Mesothelial cell of epicardium (in vitro differentiated cells): Measurements from ENCODE around the gene ANO10. TPM values are rescaled to one million over a fixed set of nuclear protein-coding genes. Genes with fewer than 3 reads are reported as not detected.
"Not testable (repeated sequence)": the region's sequence is repeated elsewhere in the genome, so short reads cannot be mapped to it uniquely, and the experiment has no call there.

Experiments used
- DNase-seq, 2 experiments: peaks; one replicate each; pipeline ENCODE4 v3.0.0; 2021; ENCODE audit warnings: low spot score in 2 of 2; ENCODE audit not compliant: unreplicated experiment in 2 of 2
- H3K27ac Mint-ChIP-seq: 2 replicates; pipeline ENCODE4 v1.8.0; 2021; ENCODE audit warnings: mixed read lengths
- H3K27me3 Mint-ChIP-seq: 2 replicates; pipeline ENCODE4 v1.8.0; 2021; ENCODE audit warnings: low read depth, mixed read lengths
- H3K36me3 Mint-ChIP-seq: 2 replicates; pipeline ENCODE4 v1.8.0; 2021; ENCODE audit warnings: mixed read lengths
- H3K4me1 Mint-ChIP-seq: 2 replicates; pipeline ENCODE4 v1.8.0; 2021; ENCODE audit warnings: mixed read lengths
- H3K4me3 Mint-ChIP-seq: 2 replicates; pipeline ENCODE4 v1.8.0; 2021; ENCODE audit warnings: mild to moderate bottlenecking, moderate library complexity, mixed read lengths
- H3K9me3 Mint-ChIP-seq: 2 replicates; pipeline ENCODE4 v1.8.0; 2021; ENCODE audit warnings: mixed read lengths
- CTCF ChIP-seq: fragments of 200-600 bp; sonication (generic); IDR thresholded peaks from one replicate; pipeline ENCODE4 v1.5.0; 2021; ENCODE audit warnings: antibody characterized with exemption; ENCODE audit not compliant: unreplicated experiment
- total RNA-seq: library from RNA; stranded (reverse); gene quantifications from 3 replicates; pipeline ENCODE4 v1.2.1, GENCODE V29; 2021

The ANO10 gene
- total RNA-seq, 1 donor from 2014 or later: 29.8 TPM

- H3K4me3 Mint-ChIP-seq: no peak overlapping the region
- H3K27me3 Mint-ChIP-seq: no peaks in the 10 kb centered on the region
- H3K4me1 Mint-ChIP-seq: no peaks in the 10 kb centered on the region
- no peak for TF ChIP-seq CTCF
- DNase-seq: no peak
- no peaks in the 10 kb centered on the region for H3K36me3 Mint-ChIP-seq
- H3K27ac Mint-ChIP-seq: no peak overlapping the region
- peaks cover 10% of the 10 kb centered on the region for H3K9me3 Mint-ChIP-seq
These were observed 7.8 kb downstream of the ANO10 start for GRCh38 chr3:43613976-43614375.

- TF ChIP-seq CTCF: no peak
- H3K36me3 Mint-ChIP-seq: no peaks in the 10 kb centered on the region
- H3K9me3 Mint-ChIP-seq: peaks cover 10% of the 10 kb centered on the region
- DNase-seq: no peak
- H3K4me3 Mint-ChIP-seq: no peak overlapping the region
- H3K27me3 Mint-ChIP-seq: no peaks in the 10 kb centered on the region
- H3K4me1 Mint-ChIP-seq: no peaks in the 10 kb centered on the region
- H3K27ac Mint-ChIP-seq: no peak overlapping the region
These were observed 9.4 kb downstream of the ANO10 start for GRCh38 chr3:43612419-43612818.

GRCh38 chr3:43609406-43609805 is 12.4 kb downstream of the ANO10 start:
- Mint-ChIP-seq H3K4me3 (no peak overlapping the region), H3K4me1 (no peaks in the 10 kb centered on the region), H3K27ac (no peak overlapping the region), H3K27me3 (no peaks in the 10 kb centered on the region), H3K36me3 (peaks cover 3% of the 10 kb centered on the region), H3K9me3 (peaks cover 9% of the 10 kb centered on the region)
- DNase-seq: no peak
- no peak for TF ChIP-seq CTCF

GRCh38 chr3:43608751-43609150 is 13.1 kb downstream of the ANO10 start:
- H3K27me3 Mint-ChIP-seq: no peaks in the 10 kb centered on the region
- H3K27ac Mint-ChIP-seq: no peak overlapping the region
- H3K9me3 Mint-ChIP-seq: peaks cover 2% of the 10 kb centered on the region
- no peak overlapping the region for H3K4me3 Mint-ChIP-seq
- no peaks in the 10 kb centered on the region for H3K4me1 Mint-ChIP-seq
- no peak for TF ChIP-seq CTCF
- DNase-seq: no peak
- peaks cover 4% of the 10 kb centered on the region for H3K36me3 Mint-ChIP-seq

- TF ChIP-seq CTCF: no peak
- no peak overlapping the region for H3K4me3 Mint-ChIP-seq
- peaks cover 17% of the 10 kb centered on the region for H3K36me3 Mint-ChIP-seq
- no peak for DNase-seq
- no peak overlapping the region for H3K27ac Mint-ChIP-seq
- H3K4me1 Mint-ChIP-seq: no peaks in the 10 kb centered on the region
- H3K27me3 Mint-ChIP-seq: no peaks in the 10 kb centered on the region
- H3K9me3 Mint-ChIP-seq: no peaks in the 10 kb centered on the region
These were observed 15.5 kb downstream of the ANO10 start for GRCh38 chr3:43606284-43606683.

GRCh38 chr3:43599959-43600358 is 21.9 kb downstream of the ANO10 start:
- H3K9me3 Mint-ChIP-seq, H3K27ac Mint-ChIP-seq, DNase-seq, H3K27me3 Mint-ChIP-seq, H3K4me3 Mint-ChIP-seq, H3K4me1 Mint-ChIP-seq: not testable (repeated sequence)
- H3K36me3 Mint-ChIP-seq: peaks cover 36% of the 10 kb centered on the region
